ENCODE data around the gene ULK4.

The ULK4 gene

DNA sequence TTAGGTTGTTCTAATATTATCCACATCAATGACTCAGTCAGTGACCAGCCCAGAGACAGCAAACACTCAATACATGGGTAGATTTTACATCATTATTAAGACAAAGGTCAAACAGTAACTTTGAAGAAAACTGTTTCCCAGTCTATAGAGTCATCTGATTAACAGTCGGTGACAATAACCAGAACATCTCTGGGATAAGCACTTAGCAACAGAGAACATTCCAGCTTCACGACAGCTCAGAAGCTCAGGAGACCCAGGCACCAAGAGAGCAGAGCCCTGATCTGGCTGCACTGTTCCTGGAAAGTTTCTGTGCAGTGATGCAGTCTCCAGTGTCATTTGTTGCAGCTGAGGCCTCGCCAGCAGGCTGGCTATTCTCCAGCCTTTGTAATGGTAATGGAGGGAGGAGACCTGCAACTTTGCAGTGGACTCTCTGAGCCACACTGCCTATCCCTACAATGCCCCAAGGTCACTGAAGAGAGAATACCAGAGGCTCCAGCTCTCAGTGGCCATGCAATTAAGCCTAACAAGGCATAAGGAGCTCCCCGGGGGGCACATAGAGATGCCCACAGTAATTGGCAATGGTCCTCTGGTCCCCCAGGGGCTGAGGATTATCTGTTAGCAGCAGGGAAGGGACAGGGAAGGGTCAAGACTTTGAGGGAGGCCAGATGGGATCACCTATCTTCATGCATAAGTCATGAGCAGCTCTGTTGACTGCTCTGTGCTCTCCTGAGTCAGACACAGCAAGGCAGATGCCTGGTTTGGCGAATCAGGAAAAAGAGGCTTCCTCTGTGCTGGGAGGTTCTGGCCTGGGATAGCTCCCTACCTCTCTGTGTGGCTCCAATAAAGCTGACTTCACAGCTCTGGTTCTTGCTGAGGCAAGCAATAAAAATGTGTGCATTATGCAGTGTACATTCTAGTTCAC is 599.0 kb downstream of the ULK4 start:
- DNase-seq (ENCODE audit: low read depth): no peak

- no peak for DNase-seq (ENCODE audit: low read depth)
Observed at GRCh38 chr3:41357271-41357670, 604.6 kb downstream of the ULK4 start.

DNA sequence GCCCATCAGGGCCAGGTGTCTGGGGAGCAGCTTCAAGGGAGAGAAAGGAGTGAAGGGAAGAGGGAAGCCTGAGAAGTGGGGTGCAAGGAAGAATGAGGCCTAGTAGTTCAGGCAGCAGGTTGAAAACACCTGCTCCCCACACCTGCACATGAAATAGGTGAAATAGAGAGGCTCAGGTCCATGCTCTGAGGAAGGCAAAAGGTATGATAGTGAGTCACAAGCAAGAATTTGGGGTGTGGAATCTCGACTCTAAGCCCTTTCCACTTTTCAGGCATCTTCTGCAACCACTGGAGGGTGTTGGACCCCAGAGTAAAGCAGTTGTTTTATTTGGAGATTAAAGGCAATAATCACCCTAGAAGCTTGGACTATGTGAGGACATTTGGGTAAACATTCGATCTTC is 605.1 kb downstream of the ULK4 start:
- DNase-seq (ENCODE audit: low read depth): no peak

DNA sequence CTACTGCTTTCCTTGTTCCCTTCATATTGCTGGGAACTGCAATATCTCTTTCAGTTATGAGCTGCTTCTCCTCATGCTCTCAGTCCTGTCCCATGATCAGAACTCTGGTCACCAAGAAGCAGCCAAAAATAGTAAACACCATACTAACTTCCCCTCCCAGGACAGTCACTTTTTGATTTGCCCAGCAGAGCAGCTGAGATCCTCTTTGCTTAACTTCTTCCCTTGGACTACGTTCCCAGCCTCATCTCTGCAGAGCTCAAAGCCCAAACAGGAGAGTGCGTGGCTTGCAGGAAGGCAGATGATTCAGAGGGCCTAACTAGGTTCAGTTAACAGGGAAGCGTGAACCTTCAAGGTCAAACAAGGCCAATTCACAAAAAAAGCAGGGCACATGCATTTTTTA is 609.4 kb downstream of the ULK4 start:
- no peak for DNase-seq (ENCODE audit: low read depth)

DNA sequence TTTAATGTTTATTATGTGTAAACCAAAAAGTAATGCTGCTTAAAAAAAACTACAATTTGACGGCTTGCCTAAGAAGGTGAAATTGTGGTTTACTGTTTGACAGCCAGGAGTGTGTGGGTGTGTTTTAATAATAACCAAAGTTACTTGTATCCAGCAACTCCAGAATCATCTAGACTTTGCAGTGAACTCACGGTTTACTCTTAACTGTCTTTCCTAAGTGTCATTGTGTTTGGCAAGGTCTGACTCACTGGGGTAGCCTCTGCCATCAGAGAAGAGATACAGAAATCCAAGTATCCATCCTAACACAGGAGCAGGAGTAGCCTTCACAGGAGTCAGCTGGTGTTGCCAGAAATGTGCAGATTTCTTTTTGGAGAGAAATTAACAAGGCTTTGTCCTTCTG is 611.5 kb downstream of the ULK4 start:
- no peak for DNase-seq (ENCODE audit: low read depth)

GRCh38 chr3:41348401-41348800 is 613.5 kb downstream of the ULK4 start:
- no peak for DNase-seq (ENCODE audit: low read depth)

DNA sequence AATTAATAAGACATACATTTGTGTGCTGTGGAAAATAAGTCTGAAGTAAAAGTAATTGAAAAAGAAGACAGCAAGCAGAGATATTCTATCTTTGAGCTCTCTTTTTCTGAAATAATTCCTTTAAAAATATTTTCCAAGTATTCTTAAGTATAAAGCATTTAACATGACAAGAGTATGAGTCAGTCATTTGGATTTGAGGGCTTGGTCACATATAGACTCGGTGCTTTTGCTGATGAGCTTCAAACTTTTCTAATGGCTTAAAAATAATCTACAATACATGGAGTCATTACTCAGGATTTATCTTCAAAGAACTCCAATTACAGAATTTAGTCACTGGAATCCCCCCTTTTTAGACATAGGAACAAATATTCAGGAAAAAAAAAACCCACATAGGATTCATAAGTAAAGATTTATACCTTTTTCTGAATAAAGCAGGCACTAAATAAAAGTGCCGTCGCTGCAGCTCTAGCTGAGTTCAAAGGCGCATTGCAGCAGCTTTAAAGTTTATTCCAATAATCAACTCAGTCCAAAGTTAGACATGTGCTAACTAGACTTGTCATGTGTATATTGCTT is 615.1 kb downstream of the ULK4 start:
- DNase-seq (ENCODE audit: low read depth): no peak

DNA sequence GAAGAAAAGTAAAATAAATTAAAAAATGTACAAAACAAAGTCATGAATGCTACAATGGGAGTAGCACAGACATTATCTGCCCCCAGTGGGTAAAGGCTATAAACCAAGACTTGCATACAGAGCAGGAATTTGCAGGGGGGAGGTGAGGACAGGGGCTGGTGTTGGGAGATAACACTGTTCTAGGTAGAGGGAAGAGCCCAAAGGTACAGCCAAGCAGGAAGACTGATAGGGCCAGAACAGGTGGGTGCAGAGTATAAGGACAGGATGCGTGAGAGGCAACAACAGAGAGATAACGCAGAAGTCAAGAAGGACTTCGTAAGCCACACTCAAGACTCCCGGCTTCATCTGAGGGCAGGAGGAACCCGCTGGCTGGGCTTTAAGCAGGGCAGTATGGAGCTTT is 616.1 kb downstream of the ULK4 start:
- no peak for DNase-seq (ENCODE audit: low read depth)

GRCh38 chr3:41339758-41340157 is 622.1 kb downstream of the ULK4 start:
- DNase-seq (ENCODE audit: low read depth): no peak

- no peak for DNase-seq (ENCODE audit: low read depth)
Observed at GRCh38 chr3:41338276-41338675, 623.6 kb downstream of the ULK4 start.

- no peak for DNase-seq (ENCODE audit: low read depth)
Observed at GRCh38 chr3:41334426-41334825, 627.5 kb downstream of the ULK4 start.

GRCh38 chr3:41331041-41331440 is 630.9 kb downstream of the ULK4 start:
- no peak for DNase-seq (ENCODE audit: low read depth)

DNA sequence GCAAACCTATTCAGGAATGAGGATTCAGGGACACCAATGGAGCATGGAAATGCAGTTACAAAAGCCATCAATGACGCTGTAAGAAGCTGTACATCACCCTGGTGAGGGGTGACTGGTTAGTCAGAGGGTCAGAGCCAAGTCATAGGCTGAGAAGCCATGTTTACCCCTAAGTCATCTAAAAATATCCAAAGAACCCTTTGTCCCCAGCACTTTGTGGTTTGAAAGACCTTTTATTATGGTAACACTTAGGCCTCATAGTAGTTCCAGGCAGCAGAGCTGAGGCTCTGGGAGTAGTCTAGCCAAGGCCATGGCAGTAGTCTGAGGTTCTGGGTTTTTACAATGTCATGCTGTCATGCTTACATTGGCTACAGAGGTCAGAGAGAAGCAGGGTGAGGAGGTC is 631.4 kb downstream of the ULK4 start:
- no peak for DNase-seq (ENCODE audit: low read depth)

DNA sequence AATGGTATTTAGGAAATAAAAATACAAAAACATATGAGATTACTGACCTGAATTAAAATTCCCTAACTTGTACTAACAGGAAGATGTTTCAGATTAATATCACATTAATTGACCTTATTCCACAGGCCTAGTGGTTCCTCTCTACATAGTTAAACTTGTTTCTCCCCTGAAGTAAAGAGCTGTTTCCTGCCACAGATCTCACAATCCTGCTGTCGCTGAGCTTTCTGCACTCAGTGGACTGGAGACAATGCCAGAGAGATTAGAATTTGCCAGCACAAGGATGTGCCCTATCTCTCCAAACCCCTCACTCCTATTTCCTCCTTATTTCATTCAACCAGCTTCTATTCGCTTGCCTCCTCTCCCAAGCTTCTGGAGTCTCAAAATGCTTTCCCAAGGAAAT is 632.0 kb downstream of the ULK4 start:
- DNase-seq (ENCODE audit: low read depth): no peak

GRCh38 chr3:41328926-41329325 is 633.0 kb downstream of the ULK4 start:
- DNase-seq (ENCODE audit: low read depth): peak; percentile 40

DNA sequence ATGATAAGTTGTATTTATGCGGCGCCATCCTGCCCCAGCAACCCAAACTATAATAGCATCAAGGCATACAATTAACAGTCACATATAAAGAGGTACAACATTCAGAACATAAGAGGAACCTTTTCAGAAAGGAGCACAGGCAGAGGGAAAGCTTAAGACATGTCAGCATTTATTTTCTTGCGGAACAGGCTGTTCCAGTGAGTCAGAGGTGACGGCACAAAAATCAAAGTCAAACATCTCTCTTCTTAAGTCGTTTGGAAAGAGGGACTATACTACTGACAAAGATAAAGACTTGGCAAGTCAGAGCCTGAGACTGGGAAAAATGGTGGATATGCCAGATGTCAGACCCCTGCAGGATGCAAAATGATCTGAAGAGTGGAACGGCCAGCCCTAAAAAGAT is 634.2 kb downstream of the ULK4 start:
- DNase-seq (ENCODE audit: low read depth): no peak

DNA sequence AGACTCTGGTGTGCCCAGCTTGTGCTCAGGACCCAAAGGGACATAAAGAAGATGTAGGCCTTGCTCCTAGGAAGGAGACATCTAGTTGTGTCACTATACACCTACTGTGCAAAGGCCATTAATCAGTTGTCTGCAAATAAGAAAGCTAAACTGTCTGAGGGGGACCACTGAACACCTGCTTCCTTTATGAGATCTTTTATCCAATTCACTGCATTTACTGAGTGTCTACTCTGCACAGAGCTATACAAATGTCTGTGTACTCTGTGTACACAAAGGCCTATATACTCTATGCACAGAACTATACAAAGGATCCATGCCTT is 637.8 kb downstream of the ULK4 start:
- DNase-seq (ENCODE audit: low read depth): no peak

DNA sequence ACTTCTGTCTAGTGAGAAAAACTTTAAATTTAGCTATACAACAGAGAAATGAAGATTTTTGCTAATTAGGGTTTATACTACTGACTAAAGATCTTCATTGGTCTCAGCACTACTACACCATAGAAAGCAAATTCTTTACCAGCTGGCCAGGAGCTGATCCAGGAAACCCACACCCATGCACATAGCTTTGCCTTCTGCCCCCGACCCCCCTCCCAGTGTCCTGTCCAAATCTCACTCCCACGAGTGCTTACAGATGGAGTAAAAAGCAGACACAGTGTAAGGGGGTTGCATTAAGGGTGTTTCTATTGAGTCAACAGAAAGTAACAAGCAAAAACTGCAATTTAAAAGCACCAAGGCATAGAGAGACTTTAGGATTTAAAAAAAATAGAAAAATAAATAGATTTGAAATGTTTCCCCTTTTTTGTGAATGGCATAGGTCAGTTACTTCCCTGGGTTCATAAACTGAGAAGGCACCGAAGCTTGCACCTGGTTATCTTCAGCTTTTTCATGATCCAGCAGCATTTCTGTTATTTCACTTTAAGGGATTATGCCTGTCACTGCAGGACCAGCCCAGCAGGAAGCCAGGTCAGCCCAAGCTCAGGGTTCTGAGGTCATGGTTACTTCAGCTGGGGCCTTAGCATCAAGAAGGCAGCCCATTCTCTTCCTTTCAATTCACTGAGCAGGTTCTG is 638.3 kb downstream of the ULK4 start:
- DNase-seq (ENCODE audit: low read depth): no peak

DNA sequence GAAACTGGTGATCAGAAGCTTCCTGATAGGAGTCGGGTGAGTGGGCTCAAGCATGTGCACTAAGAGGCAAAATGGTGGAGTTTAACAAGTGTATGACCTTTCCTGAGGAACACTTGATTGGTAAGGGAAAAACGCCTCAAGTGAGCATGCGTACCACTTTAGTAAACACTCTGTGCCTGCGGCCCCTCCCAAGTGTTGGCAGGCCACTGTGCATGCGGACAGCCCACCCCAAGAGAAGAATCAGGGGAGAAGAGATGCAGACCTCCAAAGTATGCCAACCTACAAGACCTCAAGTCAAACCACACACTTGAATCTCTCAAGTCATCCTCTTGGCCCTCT is 640.3 kb downstream of the ULK4 start:
- DNase-seq (ENCODE audit: low read depth): no peak

- DNase-seq (ENCODE audit: low read depth): no peak
Observed at GRCh38 chr3:41320953-41321641, 640.8 kb downstream of the ULK4 start.

DNA sequence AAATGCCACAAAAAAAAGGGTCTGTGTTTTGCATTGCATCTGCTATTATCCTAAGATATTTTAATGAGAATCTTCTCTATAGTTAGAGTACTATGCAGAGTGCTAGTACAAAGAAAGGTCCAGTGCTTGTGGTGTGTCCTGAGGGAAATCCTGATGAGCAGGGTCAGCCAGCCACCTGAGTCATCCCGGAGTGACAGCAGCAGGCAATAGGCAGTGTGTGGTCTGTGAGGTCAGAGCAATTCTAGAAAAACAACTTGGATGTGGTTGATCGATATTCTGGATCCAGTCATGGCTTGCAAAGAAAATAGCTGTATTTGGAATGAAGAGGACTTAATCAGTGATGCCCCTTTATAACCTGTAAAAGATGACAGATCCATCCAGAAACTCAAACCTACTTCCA is 643.4 kb downstream of the ULK4 start:
- DNase-seq (ENCODE audit: low read depth): no peak

GRCh38 chr3:41317718-41318117 is 644.2 kb downstream of the ULK4 start:
- DNase-seq (ENCODE audit: low read depth): no peak

GRCh38 chr3:41317298-41317697 is 644.6 kb downstream of the ULK4 start:
- no peak for DNase-seq (ENCODE audit: low read depth)
